K562 (cell line): ENCODE results near the gene VRK3. TPM values are rescaled to one million over a fixed set of nuclear protein-coding genes. Genes with fewer than 3 reads are reported as not detected.
A peak's percentile ranks its signal among the peaks of the same experiment; 100 is the strongest.

Experiments used
- ATF4 ChIP-seq: fragments of 450-650 bp; formaldehyde crosslinking; IDR thresholded peaks from 2 replicates; pipeline ENCODE4 v1.4.0; 2022; ENCODE audit warnings: mild to moderate bottlenecking, moderate library complexity
- CBX2 ChIP-seq: fragments of 200-600 bp; sonication (generic); IDR thresholded peaks from one replicate; pipeline ENCODE4 v1.6.1; 2012; ENCODE audit warnings: mild to moderate bottlenecking, low read length, inconsistent platforms; ENCODE audit not compliant: insufficient read depth, poor library complexity, severe bottlenecking
- CCNT2 ChIP-seq: IDR thresholded peaks from 2 replicates; pipeline ENCODE4 v1.6.1; 2011; ENCODE audit warnings: borderline replicate concordance, low read depth, mild to moderate bottlenecking, moderate library complexity, mixed read lengths, low read length; ENCODE audit not compliant: insufficient read length; ENCODE audit errors: extremely low read depth
- ERF ChIP-seq: fragments of 450-650 bp; formaldehyde crosslinking; IDR thresholded peaks from 2 replicates; pipeline ENCODE4 v1.4.0; 2020; ENCODE audit warnings: mild to moderate bottlenecking, mixed read lengths
- FOXO4 ChIP-seq: fragments of 450-650 bp; formaldehyde crosslinking; IDR thresholded peaks from 2 replicates; pipeline ENCODE4 v1.4.0; 2020; ENCODE audit warnings: mild to moderate bottlenecking, moderate library complexity
- GABPB2 ChIP-seq: fragments of 250-450 bp; sonication (Bioruptor Pico); conservative IDR thresholded peaks from 2 replicates; pipeline ENCODE4 v1.5.1; 2021; ENCODE audit warnings: mild to moderate bottlenecking
- MAZ ChIP-seq, 2 experiments: fragments of 450-650 bp in 1 of 2; sonication (generic) in 1 of 2; formaldehyde crosslinking; IDR thresholded peaks in 1 of 2; conservative IDR thresholded peaks in 1 of 2; 2 replicates each; pipeline versions ENCODE4 v1.4.0 to v1.5.0; 2020; ENCODE audit warnings: mild to moderate bottlenecking in 1 of 2, missing genetic modification reagents in 1 of 2
- MLX ChIP-seq, 2 experiments: fragments of 450-650 bp in 1 of 2; sonication (generic) in 1 of 2; formaldehyde crosslinking; conservative IDR thresholded peaks; 2 replicates each; pipeline versions ENCODE4 v1.4.0 to v1.8.1; 2020 to 2022; ENCODE audit warnings: mild to moderate bottlenecking in 1 of 2, missing genetic modification reagents in 1 of 2
- OTX1 ChIP-seq: fragments of 450-650 bp; formaldehyde crosslinking; IDR thresholded peaks from 2 replicates; pipeline ENCODE4 v1.4.0; 2022; ENCODE audit warnings: mild to moderate bottlenecking
- POLR2AphosphoS2 ChIP-seq: IDR thresholded peaks from 2 replicates; pipeline ENCODE4 v1.6.1; 2012; ENCODE audit warnings: low read length, improper control_type of control experiment
- POLR2B ChIP-seq: fragments of 450-650 bp; IDR thresholded peaks from 2 replicates; pipeline ENCODE4 v1.6.1; 2018; ENCODE audit warnings: low read depth; ENCODE audit not compliant: partially characterized antibody
- PRMT5 ChIP-seq: sonication (generic); formaldehyde crosslinking; IDR thresholded peaks from 2 replicates; pipeline ENCODE4 v1.5.0; 2020; ENCODE audit warnings: missing genetic modification reagents
- SMAD3 ChIP-seq: fragments of 450-650 bp; formaldehyde crosslinking; conservative IDR thresholded peaks from 2 replicates; pipeline ENCODE4 v1.4.0; 2020; ENCODE audit warnings: mild to moderate bottlenecking
- SRF ChIP-seq, 2 experiments: fragments of 250-450, 450-650 bp in 1 of 2; sonication (Bioruptor Pico) in 1 of 2; sonication (generic) in 1 of 2; formaldehyde crosslinking; IDR thresholded peaks; 2 replicates each; pipeline versions ENCODE4 v1.5.0 to v1.5.1; 2020 to 2022; ENCODE audit warnings: mild to moderate bottlenecking in 1 of 2, missing genetic modification reagents in 1 of 2
- SUPT5H ChIP-seq: fragments of 450-650 bp; IDR thresholded peaks from 2 replicates; pipeline ENCODE4 v1.6.1; 2016
- TEAD1 ChIP-seq, 2 experiments: fragments of 450-650 bp in 1 of 2; sonication (generic) in 1 of 2; formaldehyde crosslinking; IDR thresholded peaks; 2 replicates each; pipeline versions ENCODE4 v1.4.0 to v1.8.0; 2020 to 2022; ENCODE audit warnings: mild to moderate bottlenecking in 2 of 2, missing genetic modification reagents in 1 of 2
- THRB ChIP-seq: fragments of 450-650 bp; formaldehyde crosslinking; conservative IDR thresholded peaks from 2 replicates; pipeline ENCODE4 v1.4.0; 2022; ENCODE audit warnings: mild to moderate bottlenecking, missing genetic modification characterization
- ZBTB26 ChIP-seq: fragments of 450-650 bp; formaldehyde crosslinking; IDR thresholded peaks from 2 replicates; pipeline ENCODE4 v1.4.0; 2022; ENCODE audit warnings: missing genetic modification characterization
- ZEB2 ChIP-seq: fragments of 450-650 bp; IDR thresholded peaks from 2 replicates; pipeline ENCODE4 v1.6.1; 2016
- ZFPM2 ChIP-seq: fragments of 250-450 bp; sonication (Bioruptor Pico); IDR thresholded peaks from 2 replicates; pipeline ENCODE4 v1.5.1; 2022; ENCODE audit warnings: mild to moderate bottlenecking
- ZNF212 ChIP-seq: fragments of 450-650 bp; formaldehyde crosslinking; IDR thresholded peaks from 2 replicates; pipeline ENCODE4 v1.4.0; 2020; ENCODE audit warnings: mild to moderate bottlenecking
- ZNF3 ChIP-seq: fragments of 250-450 bp; sonication (Bioruptor Pico); IDR thresholded peaks from 2 replicates; pipeline ENCODE4 v1.5.0; 2021; ENCODE audit warnings: mild to moderate bottlenecking, moderate library complexity
- ZNF561 ChIP-seq: fragments of 450-650 bp; formaldehyde crosslinking; conservative IDR thresholded peaks from 2 replicates; pipeline ENCODE4 v1.4.0; 2020; ENCODE audit warnings: mild to moderate bottlenecking, moderate library complexity
- ZNF586 ChIP-seq: fragments of 450-650 bp; formaldehyde crosslinking; conservative IDR thresholded peaks from 2 replicates; pipeline ENCODE4 v1.4.0; 2020; ENCODE audit warnings: mild to moderate bottlenecking, moderate library complexity
- polyA plus RNA-seq, 8 experiments: library from polyadenylated mRNA; depleted of rRNA in 4 of 8; stranded (reverse) in 5 of 8; unstranded in 3 of 8; fragments of >200 nt; fragmentation: Nextera tagmentation in 2 of 8; fragmentation: Illumina TruSeq in 1 of 8; extraction: Ambion mirVana in 2 of 8; extraction: Trizol in 1 of 8; gene quantifications; 2 replicates each; pipeline versions ENCODE4 v1.2.1 to v1.2.3, GENCODE V29; 2011 to 2014; ENCODE audit warnings: inconsistent platforms in 1 of 8, missing spikeins in 1 of 8
- total RNA-seq, 7 experiments: library from RNA; depleted of rRNA in 6 of 7; stranded (reverse); fragments of >200 nt in 6 of 7; fragmentation: Illumina TruSeq in 2 of 7; extraction: Trizol in 2 of 7; gene quantifications; 2 replicates each; pipeline versions ENCODE4 v1.2.1 to v1.2.3, GENCODE V29; 2011 to 2021; ENCODE audit warnings: low replicate concordance in 1 of 7

Gene VRK3
- total and polyA plus RNA-seq, 9 of the 15 experiments (the other 6 are each of a cell fraction or from before 2014, with no cell fraction given): 25.6 to 94.3 (median 42.9) TPM

- TF ChIP-seq FOXO4 (CRISPR knock-in tag) (0 out of 2 replicates have a peak, but pooled peaks have one; percentile 16), SUPT5H (peak; percentile 59), ZBTB26 (CRISPR knock-in tag) (peak; percentile 99), SRF (CRISPR knock-in tag; IDR thresholded peaks at IDR 0.05) (peak in 1 of 2 experiments; percentile 67; a peak in 1 of 4 replicates), MAZ (CRISPR knock-in tag; conservative IDR thresholded peaks at IDR 0.05 in 1 of 2, IDR thresholded peaks at IDR 0.05 in 1 of 2) (peak in 1 of 2 experiments; percentile 72; a peak in 2 of 4 replicates), SMAD3 (CRISPR knock-in tag) (peak; percentile 86), POLR2AphosphoS2 (peak; percentile 76; the same call in 1 of the 2 replicates), CBX2 (no peak), ZNF586 (CRISPR knock-in tag) (no peak), CCNT2 (peak; percentile 9), OTX1 (peak; percentile 96), POLR2B (peak; percentile 91), MLX (CRISPR knock-in tag; conservative IDR thresholded peaks at IDR 0.05) (peak in 1 of 2 experiments; percentile 49; a peak in 1 of 4 replicates), ERF (CRISPR knock-in tag) (peak; percentile 94), TEAD1 (CRISPR knock-in tag; IDR thresholded peaks at IDR 0.05) (peak in 1 of 2 experiments; percentile 66; a peak in 1 of 4 replicates), GABPB2 (peak; percentile 97), ZFPM2 (CRISPR knock-in tag) (peak; percentile 93; the same call in 1 of the 2 replicates), ZNF561 (CRISPR knock-in tag) (peak; percentile 81; the same call in 1 of the 2 replicates), ZNF212 (CRISPR knock-in tag) (peak; percentile 39; the same call in 1 of the 2 replicates), THRB (CRISPR knock-in tag) (peak; percentile 98), ZEB2 (peak; percentile 19; the same call in 1 of the 2 replicates), ATF4 (CRISPR knock-in tag) (peak; percentile 78; the same call in 1 of the 2 replicates), PRMT5 (CRISPR knock-in tag) (0 out of 2 replicates have a peak, but pooled peaks have one; percentile 5), ZNF3 (CRISPR knock-in tag) (peak; percentile 50; the same call in 1 of the 2 replicates)
Observed at GRCh38 chr19:49933643-49934042, 91.5 kb downstream of the VRK3 start (continued).
